Epithelial cell of esophagus (primary cell): ENCODE measurements around the gene RTL5.

ENCODE experiments used
- DNase-seq: peaks from one replicate; pipeline ENCODE4 v3.0.0; 2010; ENCODE audit warnings: low read depth
- H3K4me3 ChIP-seq: 2 replicates; pipeline ENCODE4 v1.5.1; 2011; ENCODE audit warnings: mild to moderate bottlenecking, low read length, control low read depth
- CTCF ChIP-seq: IDR thresholded peaks from 2 replicates; pipeline ENCODE4 v1.5.1; 2011; ENCODE audit warnings: low read depth, mild to moderate bottlenecking, low read length, control low read depth, inconsistent platforms; ENCODE audit not compliant: insufficient read depth; ENCODE audit errors: missing control alignments

RTL5 gene

GRCh38 chrX:72089254-72089653 is 42.5 kb downstream of the RTL5 start:
- H3K4me3 ChIP-seq, result no peak overlapping the region
- no peak for TF ChIP-seq CTCF
- no peak for DNase-seq

- no peak overlapping the region for H3K4me3 ChIP-seq
- no peak for TF ChIP-seq CTCF
- DNase-seq, result no peak
These were observed 43.0 kb downstream of the RTL5 start for GRCh38 chrX:72088761-72089160.

GRCh38 chrX:72086995-72087394 is 44.7 kb downstream of the RTL5 start:
- DNase-seq, result no peak
- no peak overlapping the region for H3K4me3 ChIP-seq
- no peak for TF ChIP-seq CTCF

GRCh38 chrX:72084114-72084513 is 47.6 kb downstream of the RTL5 start:
- no peak for DNase-seq
- no peak for TF ChIP-seq CTCF
- H3K4me3 ChIP-seq, result no peak overlapping the region

GRCh38 chrX:72083291-72083690 is 48.4 kb downstream of the RTL5 start:
- no peak for DNase-seq
- H3K4me3 ChIP-seq, result no peak overlapping the region
- no peak for TF ChIP-seq CTCF

GRCh38 chrX:72081605-72082320 is 50.0 kb downstream of the RTL5 start:
- H3K4me3 ChIP-seq, result no peak overlapping the region
- no peak for TF ChIP-seq CTCF
- no peak for DNase-seq

GRCh38 chrX:72080800-72081199 is 50.9 kb downstream of the RTL5 start:
- DNase-seq, result no peak
- TF ChIP-seq CTCF, result no peak
- no peak overlapping the region for H3K4me3 ChIP-seq
